Astrocyte of the spinal cord (primary cell): ENCODE results near the gene ALDOA.

ENCODE experiments used
- DNase-seq: peaks from one replicate; pipeline ENCODE4 v3.0.0; 2011; ENCODE audit warnings: low read depth, low spot score
- H3K4me3 ChIP-seq: 2 replicates; pipeline ENCODE4 v1.5.1; 2011; ENCODE audit warnings: low read depth, mild to moderate bottlenecking, low read length, moderate library complexity
- CTCF ChIP-seq: IDR thresholded peaks from 2 replicates; pipeline ENCODE4 v1.5.1; 2012; ENCODE audit warnings: low read depth, mild to moderate bottlenecking, low read length, inconsistent platforms
- in situ Hi-C: cut with HindIII; loops from 2 replicates; pipeline ENCODE4 v1.10.0; 2017; ENCODE audit warnings: low sequenced_read_pairs

The ALDOA gene

GRCh38 chr16:30096105-30096861 is 30.7 kb downstream of the ALDOA start, which contains the start of gene YPEL3:
TSS of gene YPEL3 (minus strand) at chr16:30096213. CDS start at chr16:30095482, 731 bp downstream.
- TF ChIP-seq CTCF: no peak
- H3K4me3 ChIP-seq: peak within 1 kb of the TSS; percentile 59
- DNase-seq: peak; percentile 93

GRCh38 chr16:30096862-30097563 is 31.5 kb downstream of the ALDOA start:
- in situ Hi-C loops: no loop called here
- DNase-seq: no peak
- no peak overlapping the region for H3K4me3 ChIP-seq
- TF ChIP-seq CTCF: no peak

More at GRCh38 chr16:30096105-30096861, 30.7 kb downstream of the ALDOA start, which contains the start of gene YPEL3:
- in situ Hi-C loops: no loop called here

- DNase-seq: no peak
- no peak for TF ChIP-seq CTCF
- no peak overlapping the region for H3K4me3 ChIP-seq
- in situ Hi-C loops: no loop called here
Measured at GRCh38 chr16:30104090-30104489, 38.5 kb downstream of the ALDOA start.

- no peak for DNase-seq
- no peak overlapping the region for H3K4me3 ChIP-seq
- in situ Hi-C loops: no loop called here
- no peak for TF ChIP-seq CTCF
Measured at GRCh38 chr16:30104492-30104891, 38.9 kb downstream of the ALDOA start.

- no peak for TF ChIP-seq CTCF
- no peak overlapping the region for H3K4me3 ChIP-seq
- in situ Hi-C loops: no loop called here
- DNase-seq: no peak
Measured at GRCh38 chr16:30108059-30108850, 42.7 kb downstream of the ALDOA start.

- no peak for DNase-seq
Measured at GRCh38 chr16:30110661-30111060, 45.1 kb downstream of the ALDOA start.

More at GRCh38 chr16:30110661-30111060, 45.1 kb downstream of the ALDOA start:
- TF ChIP-seq CTCF: no peak
- H3K4me3 ChIP-seq: no peak overlapping the region
- in situ Hi-C loops: no loop called here
